Posterior cingulate gyrus (tissue), 11 donors: ENCODE data around the gene RNGTT.
"Not testable (repeated sequence)": the region's sequence is repeated elsewhere in the genome, so short reads cannot be mapped to it uniquely, and the experiment has no call there.

ENCODE experiments used
- DNase-seq, 10 donors: peaks; one replicate each; pipeline versions ENCODE4 v3.0.0 to v3.0.0-alpha.2; 2020 to 2021; ENCODE audit warnings: mixed read lengths in 3 of 10
- intact Hi-C: fragments of 100-400 bp; cut with DNase I; formaldehyde crosslinking; loops from one replicate; pipeline ENCODE4 v1.15.1; 2023

The RNGTT gene

GRCh38 chr6:88963139-88964090 lies at the start of gene RNGTT:
Gene RNGTT (minus strand): TSS chr6:88963618. CDS start chr6:88963409, 209 bp downstream.
- intact Hi-C loops, result loop anchor here (5.0 kb wide), 1 partner anchor 389 kb away; the partner anchor contains the start of gene UBE2J1
- peak; percentile 97 to 100 (median 98) for DNase-seq

GRCh38 chr6:89011436-89011835 lies 48.0 kb upstream of the RNGTT start:
- intact Hi-C loops, result no loop called here

GRCh38 chr6:89010825-89011224 lies 47.4 kb upstream of the RNGTT start:
- no peak for DNase-seq
- intact Hi-C loops, result no loop called here

More at GRCh38 chr6:89011436-89011835, 48.0 kb upstream of the RNGTT start:
- DNase-seq, result no peak

- no peak for DNase-seq
- intact Hi-C loops, result no loop called here
Observed at GRCh38 chr6:89009624-89010059, 46.2 kb upstream of the RNGTT start.

GRCh38 chr6:89008815-89009374 lies 45.5 kb upstream of the RNGTT start:
- no peak for DNase-seq

GRCh38 chr6:89008001-89008814 lies 44.8 kb upstream of the RNGTT start:
- intact Hi-C loops, result no loop called here
- no peak for DNase-seq

More at GRCh38 chr6:89008815-89009374, 45.5 kb upstream of the RNGTT start:
- intact Hi-C loops, result no loop called here

- DNase-seq, result no peak
- intact Hi-C loops, result no loop called here
Observed at GRCh38 chr6:89007209-89008000, 44.0 kb upstream of the RNGTT start.

- intact Hi-C loops, result no loop called here
- no peak for DNase-seq
Observed at GRCh38 chr6:89002523-89002922, 39.1 kb upstream of the RNGTT start.

GRCh38 chr6:88997327-88997726 lies 33.9 kb upstream of the RNGTT start:
- no peak for DNase-seq
- intact Hi-C loops, result no loop called here

GRCh38 chr6:88992741-88993552 lies 29.5 kb upstream of the RNGTT start:
- intact Hi-C loops, result no loop called here
- DNase-seq, result no peak

- intact Hi-C loops, result loop anchor here (10.0 kb wide), 2 partner anchors 136 to 376 kb away; no protein-coding TSS in a partner anchor
- no peak for DNase-seq
Observed at GRCh38 chr6:88989215-88989614, 25.8 kb upstream of the RNGTT start.

- intact Hi-C loops, result loop anchor here (10.0 kb wide), 2 partner anchors 137 to 377 kb away; no protein-coding TSS in a partner anchor
Observed at GRCh38 chr6:88987922-88988321, 24.5 kb upstream of the RNGTT start.

GRCh38 chr6:88985901-88986300 lies 22.5 kb upstream of the RNGTT start:
- intact Hi-C loops, result loop anchor here (10.0 kb wide), 2 partner anchors 139 to 379 kb away; no protein-coding TSS in a partner anchor
- no peak for DNase-seq

More at GRCh38 chr6:88987922-88988321, 24.5 kb upstream of the RNGTT start:
- DNase-seq, result no peak

- intact Hi-C loops, result loop anchor here (1.0 to 10.0 kb wide), 4 partner anchors 93 to 380 kb away; no protein-coding TSS in a partner anchor
Observed at GRCh38 chr6:88984606-88985005, 21.2 kb upstream of the RNGTT start.

GRCh38 chr6:88984152-88984551 lies 20.7 kb upstream of the RNGTT start:
- DNase-seq, result no peak
- intact Hi-C loops, result loop anchor here (1.0 to 10.0 kb wide), 4 partner anchors 93 to 381 kb away; no protein-coding TSS in a partner anchor

More at GRCh38 chr6:88984606-88985005, 21.2 kb upstream of the RNGTT start:
- no peak for DNase-seq

GRCh38 chr6:88983532-88983931 lies 20.1 kb upstream of the RNGTT start:
- intact Hi-C loops, result loop anchor here (5.0 to 10.0 kb wide), 3 partner anchors 94 to 381 kb away; no protein-coding TSS in a partner anchor
- DNase-seq, result no peak

- not testable (repeated sequence) for DNase-seq
- intact Hi-C loops, result loop anchor here (5.0 to 10.0 kb wide), 3 partner anchors 94 to 382 kb away; no protein-coding TSS in a partner anchor
Observed at GRCh38 chr6:88983129-88983528, 19.7 kb upstream of the RNGTT start.

GRCh38 chr6:88982720-88983119 lies 19.3 kb upstream of the RNGTT start:
- intact Hi-C loops, result loop anchor here (5.0 to 10.0 kb wide), 3 partner anchors 95 to 382 kb away; no protein-coding TSS in a partner anchor
- DNase-seq, result no peak
